Adipose tissue (tissue), 3 donors: Measurements from ENCODE around the gene CHAT. TPM values are rescaled to one million over a fixed set of nuclear protein-coding genes. Genes with fewer than 3 reads are reported as not detected.

Experiments
- H3K27ac ChIP-seq: one replicate; pipeline ENCODE4 v1.5.1; 2013; ENCODE audit warnings: low read depth, low read length
- WGBS, 3 donors: extraction: QIAGEN DNeasy Blood & Tissue Kit; methylation state at CpG; one replicate each; pipeline ENCODE4 v1.1.7; 2013; 5-methylcytosine and 5-hydroxymethylcytosine counted together
- polyA plus RNA-seq, 3 donors: library from polyadenylated mRNA; stranded (reverse); fragments of 200-250 nt; gene quantifications; one replicate each; pipeline ENCODE4 v1.2.3, GENCODE V29; 2013
- donor health status: healthy with polysubstance abuse.
- donor health status: Bipolar disorder and iron deficiency.
- donor health status: healthy.

The CHAT gene
- polyA plus RNA-seq, 3 donors, result not detected

DNA sequence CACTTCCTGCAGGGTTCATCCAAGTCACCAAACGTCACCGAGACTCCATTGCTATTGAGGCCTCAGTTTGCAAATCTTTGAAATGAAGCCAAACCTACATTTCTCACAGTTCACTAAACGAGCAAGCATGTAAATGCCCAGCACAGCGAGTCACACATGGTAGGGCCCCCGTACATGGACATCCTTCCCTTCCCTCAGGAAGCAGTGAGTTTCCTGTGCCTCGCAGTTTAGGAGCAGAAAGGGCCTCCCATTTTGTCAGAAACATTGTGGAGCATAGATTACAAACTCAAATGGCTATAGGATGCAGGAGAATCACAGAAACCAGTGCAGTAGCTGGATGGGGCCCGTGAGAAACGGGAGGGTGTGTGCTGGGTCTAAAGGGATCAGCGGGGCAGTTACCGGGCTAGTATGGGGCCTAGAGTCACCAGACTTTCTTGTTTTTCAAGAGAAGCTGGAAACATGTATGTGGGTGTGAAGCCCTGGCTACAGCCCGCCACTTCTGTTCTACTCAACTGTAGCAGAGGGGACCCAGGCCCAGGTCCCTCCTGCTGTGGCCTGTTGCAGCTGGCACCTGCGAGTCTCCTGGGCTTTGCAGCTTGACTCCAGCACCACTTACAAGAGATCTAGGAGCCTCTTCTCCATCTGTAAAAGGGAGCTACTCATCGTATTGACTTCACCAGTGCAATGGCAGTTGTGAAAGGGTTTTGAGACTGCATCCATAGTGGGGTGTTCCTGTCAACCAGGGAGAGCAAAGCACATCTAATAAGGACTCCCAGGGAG is 17.9 kb upstream of the CHAT start:
- 61 to 66% (median 62%) methylated on average over 13 of the region's 13 CpGs for WGBS, 3 donors
- H3K27ac ChIP-seq, result no peak overlapping the region

DNA sequence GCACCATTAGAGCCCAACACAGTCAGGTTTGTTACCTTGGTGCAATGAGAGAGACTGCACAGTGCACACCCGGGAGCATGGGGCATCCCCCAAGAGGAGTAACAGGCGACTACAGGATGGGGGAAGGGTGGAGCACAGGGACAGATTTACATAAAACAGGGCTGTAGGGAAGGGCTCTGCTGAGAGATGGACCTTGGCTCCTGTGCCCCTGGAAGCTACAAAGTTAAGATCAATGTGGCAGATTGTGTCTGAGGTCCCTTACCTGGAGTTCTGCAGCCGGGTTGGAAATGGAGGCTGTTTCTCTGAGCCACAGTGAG is 17.4 kb upstream of the CHAT start:
- no peak overlapping the region for H3K27ac ChIP-seq
- 36 to 69% (median 56%) methylated on average over 3 of the region's 3 CpGs for WGBS, 3 donors

DNA sequence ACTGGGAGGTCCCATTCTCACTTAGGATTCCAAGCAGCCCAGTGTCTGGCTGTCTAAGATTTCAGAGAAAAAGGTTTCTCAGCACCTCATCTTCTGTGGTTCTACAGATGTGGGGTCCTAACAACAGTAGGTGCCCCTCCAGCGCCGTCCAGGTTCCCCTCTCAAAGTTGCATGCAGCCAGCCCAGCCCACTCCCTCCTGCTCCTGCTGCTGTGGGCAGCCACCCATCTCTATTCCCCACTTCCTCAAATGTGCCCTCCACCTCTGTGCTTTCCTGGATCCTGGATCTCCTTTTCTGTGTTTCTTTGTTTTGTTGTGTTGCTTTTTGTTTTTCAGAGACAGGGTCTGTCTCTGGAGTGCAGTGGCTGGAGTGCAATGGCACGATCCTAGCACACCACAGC is 17.0 kb upstream of the CHAT start:
- no peak overlapping the region for H3K27ac ChIP-seq
- WGBS, 3 donors, result 59 to 75% (median 65%) methylated on average over 3 of the region's 3 CpGs

GRCh38 chr10:49597426-49598163 is 16.2 kb upstream of the CHAT start:
- WGBS, 3 donors, result 64 to 80% (median 78%) methylated on average over 11 of the region's 11 CpGs
- no peak overlapping the region for H3K27ac ChIP-seq

- WGBS, 3 donors, result 69 to 79% (median 77%) methylated on average over 8 of the region's 8 CpGs
- no peak overlapping the region for H3K27ac ChIP-seq
These were observed 15.5 kb upstream of the CHAT start for GRCh38 chr10:49598164-49598856.

DNA sequence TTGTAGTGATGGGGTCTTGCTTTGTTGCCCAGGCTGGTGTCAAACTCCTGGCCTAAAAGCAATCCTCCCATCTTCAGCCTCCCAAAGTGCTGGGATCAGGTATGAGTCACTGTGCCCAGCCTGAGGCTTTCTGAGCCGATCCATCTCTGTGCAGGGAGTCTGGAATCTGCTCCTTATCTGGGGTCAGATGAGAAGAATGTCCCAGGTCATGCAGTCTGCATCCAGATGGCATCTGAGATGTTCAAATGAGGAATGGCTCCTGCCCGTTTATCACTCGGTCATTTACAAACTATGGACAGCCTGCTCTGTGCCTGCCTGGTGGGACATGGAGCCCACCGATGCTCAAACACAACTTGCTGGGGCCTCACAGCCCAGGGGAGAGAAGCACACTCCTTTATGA is 14.9 kb upstream of the CHAT start:
- no peak overlapping the region for H3K27ac ChIP-seq
- 26 to 52% (median 43%) methylated on average over 4 of the region's 4 CpGs for WGBS, 3 donors

DNA sequence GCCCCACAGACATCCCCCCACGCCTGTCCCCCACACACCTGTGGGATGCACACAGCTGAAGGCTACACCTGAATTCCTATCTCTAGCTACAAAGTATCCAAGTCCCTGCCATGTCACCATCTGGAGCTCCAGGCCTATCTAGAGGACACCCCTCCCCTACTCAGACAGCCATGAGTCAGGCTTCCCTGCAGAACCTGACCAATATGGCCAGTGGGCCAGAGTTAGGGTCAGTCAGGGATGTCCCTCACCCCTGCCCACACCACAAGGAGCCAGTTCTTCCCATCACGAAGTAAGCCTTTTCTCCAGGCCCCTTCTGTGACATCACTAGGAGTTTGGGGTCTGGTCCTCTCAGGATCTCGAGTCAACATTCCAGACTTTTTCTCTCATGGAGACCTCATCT is 14.3 kb upstream of the CHAT start:
- WGBS, 3 donors, result 51 to 78% (median 60%) methylated on average over 3 of the region's 3 CpGs
- no peak overlapping the region for H3K27ac ChIP-seq

- no peak overlapping the region for H3K27ac ChIP-seq
- WGBS, 3 donors, result 78 to 88% (median 82%) methylated on average over 8 of the region's 8 CpGs
These were observed 13.8 kb upstream of the CHAT start for GRCh38 chr10:49600046-49600445.

- H3K27ac ChIP-seq, result no peak overlapping the region
- WGBS, 3 donors, result 67 to 82% (median 77%) methylated on average over 4 of the region's 4 CpGs
These were observed 12.9 kb upstream of the CHAT start for GRCh38 chr10:49600781-49601400.

- WGBS, 3 donors, result 65 to 78% (median 78%) methylated on average over 7 of the region's 7 CpGs
- H3K27ac ChIP-seq, result no peak overlapping the region
These were observed 12.0 kb upstream of the CHAT start for GRCh38 chr10:49601857-49602256.

DNA sequence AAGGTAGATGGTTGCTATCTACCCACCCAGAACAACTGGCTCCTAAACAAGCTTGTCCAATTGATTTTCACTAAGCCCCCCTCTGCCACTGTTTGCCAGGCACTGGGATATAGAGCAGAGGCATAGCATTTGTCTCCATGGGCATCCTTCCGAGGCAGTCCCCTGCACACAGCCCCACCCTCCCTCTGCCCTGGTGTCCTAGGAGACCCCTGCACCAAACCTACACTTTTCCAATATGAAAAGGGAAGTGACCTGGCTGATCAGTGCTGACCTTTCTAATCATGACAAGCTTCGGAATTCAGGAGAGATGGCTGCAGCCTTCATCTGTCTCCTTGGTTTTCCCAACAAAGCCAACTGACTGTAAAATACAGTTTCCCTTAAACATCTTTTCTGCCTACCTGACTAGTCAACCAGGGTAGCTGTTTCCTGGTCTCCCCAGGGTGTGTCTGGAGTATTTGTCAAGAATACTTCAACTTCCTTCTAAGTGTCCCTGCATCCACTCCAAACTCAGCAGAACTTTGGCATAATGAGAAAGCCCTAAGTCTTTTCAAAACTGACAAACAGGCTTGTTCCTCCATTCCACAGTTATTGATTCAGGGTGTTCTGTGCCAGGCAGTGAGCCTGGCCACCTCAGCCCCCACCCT is 11.3 kb upstream of the CHAT start:
- WGBS, 3 donors, result 51 to 78% (median 65%) methylated on average over 2 of the region's 2 CpGs
- no peak overlapping the region for H3K27ac ChIP-seq

DNA sequence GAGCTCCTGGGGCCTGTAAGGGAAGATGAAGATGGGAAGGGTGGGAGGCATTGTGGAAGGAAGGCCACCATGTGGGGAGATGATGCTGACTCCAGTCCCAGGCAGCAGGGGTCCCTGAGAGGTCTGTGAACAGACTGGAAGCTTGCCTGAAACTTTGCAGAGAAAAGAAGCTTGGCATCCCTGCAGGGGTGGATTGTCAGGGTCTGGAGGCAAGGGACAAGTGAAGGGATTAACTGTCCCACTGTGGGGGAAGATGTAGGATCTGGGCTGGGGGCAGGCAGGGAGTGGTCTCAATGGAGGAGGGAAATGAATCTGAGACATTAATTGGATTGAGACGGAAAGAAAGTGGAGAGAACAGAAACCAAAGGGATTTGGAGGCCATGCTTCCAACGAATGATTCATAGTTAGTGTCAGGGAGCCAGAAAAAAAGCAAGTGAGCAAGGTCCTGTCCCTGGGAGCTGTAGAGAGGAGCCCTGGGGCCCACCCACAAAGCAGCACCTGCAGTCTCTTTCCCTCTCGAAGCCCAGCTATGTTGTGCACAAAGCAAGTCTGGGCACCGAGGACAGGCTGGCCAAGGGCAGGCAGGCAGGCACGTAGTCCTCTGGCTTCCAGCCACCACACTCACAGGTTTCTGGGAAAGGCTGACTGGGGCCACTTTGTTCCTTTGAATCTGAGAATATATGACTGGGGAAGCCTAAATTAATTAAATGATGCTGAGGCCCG is 8.5 kb upstream of the CHAT start:
- H3K27ac ChIP-seq, result no peak overlapping the region
- 67 to 77% (median 74%) methylated on average over 6 of the region's 6 CpGs for WGBS, 3 donors

DNA sequence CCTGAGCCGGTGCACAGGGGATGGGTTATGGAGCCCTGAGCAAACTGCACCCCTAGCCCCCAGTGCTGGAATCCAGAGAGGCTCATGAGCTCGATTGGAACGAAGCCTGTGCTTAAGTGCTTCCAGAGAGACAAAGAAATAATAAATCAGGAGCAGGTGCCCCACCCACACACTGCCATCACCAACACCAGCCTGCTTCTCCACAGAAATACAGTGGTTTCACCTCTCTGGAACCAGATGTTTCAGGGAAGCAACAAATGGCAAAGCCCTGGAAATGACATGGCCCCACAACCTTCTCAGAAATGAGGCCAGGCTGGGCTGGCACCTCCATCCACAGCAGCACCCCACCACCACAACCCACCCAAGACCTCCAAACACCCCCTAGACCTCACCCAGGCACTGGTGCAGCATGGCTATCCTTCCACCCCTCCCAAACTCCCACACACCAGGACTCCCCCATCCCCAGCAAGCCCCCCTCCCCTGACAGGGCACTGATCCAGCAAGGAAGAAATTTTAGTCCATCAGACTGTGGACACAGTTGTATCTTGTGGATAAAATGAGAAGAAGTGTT is 7.8 kb upstream of the CHAT start:
- no peak overlapping the region for H3K27ac ChIP-seq
- 45 to 53% (median 48%) methylated on average over 3 of the region's 3 CpGs for WGBS, 3 donors

DNA sequence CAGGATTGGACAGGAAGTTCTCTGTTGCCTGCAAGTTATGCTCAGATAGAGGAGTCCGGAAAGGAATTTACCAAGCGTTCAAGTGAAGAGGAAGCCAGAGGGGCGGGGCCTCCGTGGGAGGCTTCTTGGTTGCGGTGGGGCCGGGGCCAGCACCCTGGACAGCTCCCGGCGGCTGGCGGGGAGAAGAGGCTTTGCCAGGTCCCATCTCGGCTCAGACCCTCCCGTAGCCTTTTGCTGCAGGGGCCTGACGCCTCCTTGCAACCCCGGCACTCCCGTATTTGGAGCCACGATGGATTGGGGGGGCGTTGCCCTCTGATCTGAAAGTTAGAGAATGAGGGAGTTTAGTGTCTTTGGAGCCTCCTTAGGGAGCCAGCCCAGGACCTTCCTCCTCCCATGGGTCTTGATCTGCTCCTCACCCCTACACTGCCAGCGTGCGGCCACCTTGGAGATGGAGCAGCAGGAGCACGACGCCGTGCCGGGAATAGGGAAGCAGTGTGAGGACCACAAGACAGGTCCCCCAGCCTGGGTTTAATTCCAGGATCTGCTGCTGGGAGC is 6.8 kb upstream of the CHAT start:
- 3% methylated on average over 22 of the region's 22 CpGs for WGBS, 3 donors
- no peak overlapping the region for H3K27ac ChIP-seq

DNA sequence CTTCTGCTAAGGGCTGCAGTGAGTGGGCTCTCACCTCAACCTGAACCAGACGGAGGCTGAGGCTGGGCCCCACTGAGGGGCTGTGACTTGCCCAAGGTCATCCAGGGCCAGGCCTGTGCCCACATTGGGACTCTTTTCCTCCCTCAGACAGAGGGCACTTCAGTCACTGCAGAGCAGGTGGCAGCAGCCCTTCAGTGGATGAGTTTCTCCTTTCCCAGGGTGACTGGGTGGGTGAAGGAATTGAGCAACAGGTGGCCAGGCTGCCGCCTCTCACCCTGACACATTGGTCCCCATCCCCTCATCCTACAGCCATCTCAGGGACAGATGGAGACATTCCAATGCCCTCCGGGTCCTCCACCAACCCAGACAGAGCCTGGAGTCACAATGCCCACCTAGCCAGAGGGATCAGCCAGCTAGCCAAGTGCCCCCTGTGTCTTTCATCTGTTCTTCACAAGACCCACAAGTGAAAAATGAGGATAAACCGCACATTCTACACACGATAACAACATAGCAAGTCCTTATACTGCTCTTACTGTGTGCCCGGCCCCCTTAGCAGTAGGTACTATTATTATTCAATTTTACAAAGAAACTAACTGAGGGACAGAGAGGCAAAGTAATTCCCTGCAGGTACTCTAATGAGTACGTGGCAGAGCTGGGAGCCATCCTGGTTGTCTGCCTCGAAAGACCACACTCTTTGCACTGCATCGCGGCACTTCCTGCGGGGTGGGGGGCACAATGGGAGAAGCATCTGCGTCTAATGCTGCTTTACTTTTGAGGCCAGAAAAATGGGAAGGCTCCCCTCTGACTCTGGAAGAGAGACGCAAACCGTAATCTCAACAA is 5.5 kb upstream of the CHAT start:
- H3K27ac ChIP-seq, result no peak overlapping the region
- 10 to 12% (median 11%) methylated on average over 14 of the region's 14 CpGs for WGBS, 3 donors

- no peak overlapping the region for H3K27ac ChIP-seq
- 1 to 4% (median 4%) methylated on average over 19 of the region's 19 CpGs for WGBS, 3 donors
These were observed 4.9 kb upstream of the CHAT start for GRCh38 chr10:49609006-49609282.
